ENCODE data around the gene TRIM13. TPM values are rescaled to one million over a fixed set of nuclear protein-coding genes. Genes with fewer than 3 reads are reported as not detected.
A peak's percentile ranks its signal among the peaks of the same experiment; 100 is the strongest.
"Not testable (repeated sequence)": the region's sequence is repeated elsewhere in the genome, so short reads cannot be mapped to it uniquely, and the experiment has no call there.

Gene TRIM13, protein sequence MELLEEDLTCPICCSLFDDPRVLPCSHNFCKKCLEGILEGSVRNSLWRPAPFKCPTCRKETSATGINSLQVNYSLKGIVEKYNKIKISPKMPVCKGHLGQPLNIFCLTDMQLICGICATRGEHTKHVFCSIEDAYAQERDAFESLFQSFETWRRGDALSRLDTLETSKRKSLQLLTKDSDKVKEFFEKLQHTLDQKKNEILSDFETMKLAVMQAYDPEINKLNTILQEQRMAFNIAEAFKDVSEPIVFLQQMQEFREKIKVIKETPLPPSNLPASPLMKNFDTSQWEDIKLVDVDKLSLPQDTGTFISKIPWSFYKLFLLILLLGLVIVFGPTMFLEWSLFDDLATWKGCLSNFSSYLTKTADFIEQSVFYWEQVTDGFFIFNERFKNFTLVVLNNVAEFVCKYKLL
- 28.4 TPM for total RNA-seq
- 40.2 TPM for polyA plus RNA-seq
- long read RNA-seq, donor 1, full-length matches to known transcripts: 2 of 7 reads
- long read RNA-seq, donor 1, partial matches to known transcripts: 5 of 7 reads
- long read RNA-seq, donor 1, other reads (novel, unspliced or antisense): 0 of 7 reads
- long read RNA-seq, donor 2: 0 reads
- long read RNA-seq, donor 3, full-length matches to known transcripts: 20 of 51 reads
- long read RNA-seq, donor 3, partial matches to known transcripts: 31 of 51 reads
- long read RNA-seq, donor 3, other reads (novel, unspliced or antisense): 0 of 51 reads
- long read RNA-seq, donor 4, partial matches to known transcripts: 21 of 26 reads
- long read RNA-seq, donor 4, other reads (novel, unspliced or antisense): 0 of 26 reads
- long read RNA-seq, donor 5, full-length matches to known transcripts: 30 of 76 reads
- long read RNA-seq, donor 5, partial matches to known transcripts: 46 of 76 reads
- long read RNA-seq, donor 5, other reads (novel, unspliced or antisense): 0 of 76 reads
- long read RNA-seq, donor 6, full-length matches to known transcripts: 8 of 8 reads
- long read RNA-seq, donor 6, partial matches to known transcripts: 0 of 8 reads
- long read RNA-seq, donor 6, other reads (novel, unspliced or antisense): 0 of 8 reads
- long read RNA-seq, donor 7, transcript TRIM13-204 (3 exons, 2,607 nt): minor isoform, 7 of 80 reads
- long read RNA-seq, donor 7, transcript TRIM13-206 (3 exons, 1,489 nt): major isoform, 9 of 80 reads
- long read RNA-seq, donor 7, partial matches to known transcripts: 64 of 80 reads
- long read RNA-seq, donor 7, other reads (novel, unspliced or antisense): 0 of 80 reads
- long read RNA-seq, donor 8, full-length matches to known transcripts: 4 of 4 reads
- long read RNA-seq, donor 8, partial matches to known transcripts: 0 of 4 reads
- long read RNA-seq, donor 8, other reads (novel, unspliced or antisense): 0 of 4 reads
- long read RNA-seq, donor 9, full-length matches to known transcripts: 12 of 12 reads
- long read RNA-seq, donor 9, partial matches to known transcripts: 0 of 12 reads
- long read RNA-seq, donor 9, other reads (novel, unspliced or antisense): 0 of 12 reads
- long read RNA-seq, donor 10, full-length matches to known transcripts: 11 of 11 reads
- long read RNA-seq, donor 10, partial matches to known transcripts: 0 of 11 reads
- long read RNA-seq, donor 10, other reads (novel, unspliced or antisense): 0 of 11 reads

DNA sequence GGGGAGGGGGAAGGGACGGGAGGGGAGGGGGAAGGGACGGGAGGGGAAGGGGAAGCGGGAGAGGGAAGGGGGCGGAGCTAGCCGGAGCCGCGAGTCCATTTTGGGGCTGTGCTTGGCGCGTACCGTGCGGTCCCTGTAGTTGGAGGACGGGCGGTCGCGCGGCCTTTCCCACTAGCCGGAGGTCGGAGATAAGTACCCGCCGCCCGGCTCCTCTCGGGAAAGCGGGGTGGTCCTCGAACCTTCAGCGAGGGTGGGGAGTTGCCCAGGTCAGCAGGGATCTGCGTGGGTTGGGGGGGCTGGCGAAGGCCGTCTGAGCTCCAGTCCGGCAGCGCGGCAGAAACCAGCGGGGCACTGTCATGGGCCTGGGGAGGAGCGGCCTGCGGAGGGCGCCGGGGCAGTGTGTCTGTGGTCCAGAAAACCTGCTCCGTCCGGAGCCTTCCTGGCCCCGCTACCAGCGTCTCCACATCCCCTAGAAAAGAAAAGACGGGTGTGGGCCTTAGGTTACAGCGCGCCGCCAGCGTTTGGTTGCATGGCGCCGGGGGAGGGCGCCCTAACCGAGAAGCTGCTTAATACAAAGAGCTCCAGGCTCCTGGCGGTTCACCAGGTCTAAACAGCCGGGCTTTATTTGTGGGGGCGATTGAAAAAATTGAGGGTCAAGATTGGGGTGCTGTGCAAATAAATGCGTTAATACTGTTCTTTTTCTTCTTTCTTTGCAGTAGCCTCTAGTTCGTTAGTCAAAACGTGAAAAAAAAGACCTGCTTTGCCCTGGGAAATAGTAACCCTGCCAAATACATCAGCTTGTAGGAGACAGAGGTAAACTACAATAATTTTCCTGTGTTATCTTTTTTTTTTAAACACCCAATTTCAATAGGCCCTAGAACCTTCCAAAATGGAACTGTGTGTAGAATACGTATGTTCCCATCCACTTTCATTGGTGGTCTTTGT is at the start of gene TRIM13:
TRIM13 (plus strand) TSS at position 92 of the 945 bp plus-strand sequence. CDS start 14,899 bp downstream, outside the sequence.
- under 1% methylated on average over 55 of the region's 56 CpGs for WGBS
- DNase-seq (ENCODE audit: low read depth in 6 of 9, low spot score in 9 of 9): peak; percentile 77 to 96 (median 89)
- peak within 1 kb of the TSS; percentile 98 to 99 for H3K27ac ChIP-seq (ENCODE audit: low read depth in 1 of 2, low read length in 1 of 2)
- H3K27me3 ChIP-seq (ENCODE audit: control insufficient read depth in 2 of 2, insufficient read depth in 1 of 2, low read length in 1 of 2): no peaks in the 10 kb centered on the region
- peaks cover 6 to 39% of the 10 kb centered on the region in 2 donors for H3K36me3 ChIP-seq (ENCODE audit: control insufficient read depth in 2 of 2, insufficient read depth in 2 of 2, low read length in 1 of 2)
- H3K9me3 ChIP-seq (ENCODE audit: control insufficient read depth in 2 of 2, insufficient read depth in 1 of 2, low read length in 1 of 2): no peaks in the 10 kb centered on the region
- H3K4me1 ChIP-seq (ENCODE audit: control insufficient read depth in 2 of 2, insufficient read depth in 2 of 2, low read length in 2 of 2): peaks cover 20 to 23% of the 10 kb centered on the region in 2 donors
- peak within 1 kb of the TSS; percentile 68 to 98 for H3K4me3 ChIP-seq (ENCODE audit: low read length in 2 of 2)

DNA sequence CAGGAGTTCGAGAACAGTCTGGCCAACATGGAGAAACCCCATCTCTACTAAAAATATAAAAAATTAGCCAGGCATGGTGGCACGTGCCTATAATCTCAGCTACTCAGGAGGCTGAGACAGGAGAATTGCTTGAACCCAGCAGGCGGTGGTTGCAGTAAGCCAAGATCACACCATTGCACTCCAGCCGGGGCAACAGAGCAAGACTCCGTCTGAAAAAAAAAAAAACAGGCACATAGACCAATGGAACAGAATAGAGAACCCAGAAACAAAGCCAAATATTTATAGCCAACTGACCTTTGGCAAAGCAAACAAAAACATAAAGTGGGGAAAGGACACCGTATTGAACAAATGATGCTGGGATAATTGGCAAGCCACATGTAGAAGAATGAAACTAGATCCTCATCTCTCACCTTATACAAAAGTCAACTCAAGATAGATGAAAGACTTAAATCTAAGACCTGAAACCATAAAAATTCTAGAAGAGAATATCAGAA is 48.0 kb upstream of the TRIM13 start:
- 97% methylated on average over 6 of the region's 6 CpGs for WGBS
- H3K4me3 ChIP-seq (ENCODE audit: low read length in 2 of 2): not testable (repeated sequence)

DNA sequence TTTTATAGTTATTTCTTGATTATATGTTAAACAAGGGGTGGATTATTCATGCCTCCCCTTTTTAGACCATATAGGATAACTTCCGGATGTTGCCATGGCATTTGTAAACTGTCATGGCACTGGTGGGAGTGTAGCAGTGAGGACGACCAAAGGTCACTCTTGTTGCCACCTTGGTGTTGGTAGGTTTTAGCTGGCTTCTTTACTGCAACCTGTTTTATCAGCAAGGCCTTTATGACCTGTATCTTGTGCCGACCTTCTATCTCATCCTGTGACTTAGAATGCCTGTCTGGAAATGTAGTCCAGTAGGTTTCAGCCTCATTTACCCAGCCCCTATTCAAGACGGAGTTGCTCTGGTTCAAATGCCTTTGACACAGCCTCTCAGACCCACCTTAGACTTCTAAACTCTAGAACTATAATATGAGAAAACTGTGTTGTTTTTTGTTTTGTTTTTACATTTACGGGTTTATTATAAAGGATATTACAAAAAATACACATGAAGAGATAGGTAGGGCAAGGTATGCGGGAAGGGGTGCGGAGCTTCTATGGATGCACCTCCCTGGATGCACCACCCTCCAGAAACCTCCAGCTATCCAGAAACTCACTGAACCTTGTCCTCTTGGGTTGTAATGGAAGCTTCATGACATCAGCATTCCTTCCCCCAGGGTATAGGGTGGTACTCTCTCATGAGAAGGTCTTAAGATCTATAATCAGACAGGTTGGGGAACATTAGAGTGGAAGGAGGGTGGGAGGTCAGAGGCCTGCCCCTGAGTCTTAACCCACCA is 44.9 kb upstream of the TRIM13 start:
- no peak for DNase-seq (ENCODE audit: low read depth in 6 of 9, low spot score in 9 of 9)
- H3K4me3 ChIP-seq (ENCODE audit: low read length in 2 of 2): no peak overlapping the region
- no peaks in the 10 kb centered on the region for H3K27me3 ChIP-seq (ENCODE audit: control insufficient read depth in 2 of 2, insufficient read depth in 1 of 2, low read length in 1 of 2)
- no peaks in the 10 kb centered on the region for H3K4me1 ChIP-seq (ENCODE audit: control insufficient read depth in 2 of 2, insufficient read depth in 2 of 2, low read length in 2 of 2)
- WGBS: 96% methylated on average over 7 of the region's 7 CpGs
- no peaks in the 10 kb centered on the region for H3K36me3 ChIP-seq (ENCODE audit: control insufficient read depth in 2 of 2, insufficient read depth in 2 of 2, low read length in 1 of 2)
- H3K27ac ChIP-seq (ENCODE audit: low read depth in 1 of 2, low read length in 1 of 2): no peak overlapping the region
- H3K9me3 ChIP-seq (ENCODE audit: control insufficient read depth in 2 of 2, insufficient read depth in 1 of 2, low read length in 1 of 2): no peaks in the 10 kb centered on the region

More for the DNA sequence above, 48.0 kb upstream of the TRIM13 start:
- H3K27ac ChIP-seq (ENCODE audit: low read depth in 1 of 2, low read length in 1 of 2); H3K36me3 ChIP-seq (ENCODE audit: control insufficient read depth in 2 of 2, insufficient read depth in 2 of 2, low read length in 1 of 2); DNase-seq (ENCODE audit: low read depth in 6 of 9, low spot score in 9 of 9); H3K27me3 ChIP-seq (ENCODE audit: control insufficient read depth in 2 of 2, insufficient read depth in 1 of 2, low read length in 1 of 2); H3K9me3 ChIP-seq (ENCODE audit: control insufficient read depth in 2 of 2, insufficient read depth in 1 of 2, low read length in 1 of 2); H3K4me1 ChIP-seq (ENCODE audit: control insufficient read depth in 2 of 2, insufficient read depth in 2 of 2, low read length in 2 of 2): not testable (repeated sequence)

DNA sequence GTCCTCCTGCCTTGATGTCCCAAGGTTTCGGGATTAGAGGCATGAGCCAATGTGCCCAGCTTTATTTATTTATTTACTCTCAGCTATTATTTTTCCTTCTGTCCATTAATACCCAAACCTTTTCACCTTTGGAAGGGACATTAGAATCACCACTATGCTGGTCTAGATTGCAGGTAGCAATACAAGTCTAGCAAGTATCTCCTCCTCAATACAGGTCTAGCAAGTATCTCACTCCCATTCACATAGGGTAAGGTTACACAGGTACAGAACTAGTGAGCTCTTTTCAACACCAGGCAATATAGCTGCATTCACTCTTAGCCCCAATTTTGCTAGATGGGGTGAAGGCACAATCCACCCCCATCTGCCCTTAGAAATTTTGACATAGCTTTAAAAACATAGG is 43.3 kb upstream of the TRIM13 start:
- H3K4me3 ChIP-seq (ENCODE audit: low read length in 2 of 2): no peak overlapping the region
- no peak for DNase-seq (ENCODE audit: low read depth in 6 of 9, low spot score in 9 of 9)
- no peaks in the 10 kb centered on the region for H3K9me3 ChIP-seq (ENCODE audit: control insufficient read depth in 2 of 2, insufficient read depth in 1 of 2, low read length in 1 of 2)
- H3K36me3 ChIP-seq (ENCODE audit: control insufficient read depth in 2 of 2, insufficient read depth in 2 of 2, low read length in 1 of 2): peaks cover 0 to 3% of the 10 kb centered on the region in 2 donors
- no peak overlapping the region for H3K27ac ChIP-seq (ENCODE audit: low read depth in 1 of 2, low read length in 1 of 2)
- no peaks in the 10 kb centered on the region for H3K4me1 ChIP-seq (ENCODE audit: control insufficient read depth in 2 of 2, insufficient read depth in 2 of 2, low read length in 2 of 2)
- H3K27me3 ChIP-seq (ENCODE audit: control insufficient read depth in 2 of 2, insufficient read depth in 1 of 2, low read length in 1 of 2): no peaks in the 10 kb centered on the region
- 92% methylated on average over 1 of the region's 1 CpG for WGBS

DNA sequence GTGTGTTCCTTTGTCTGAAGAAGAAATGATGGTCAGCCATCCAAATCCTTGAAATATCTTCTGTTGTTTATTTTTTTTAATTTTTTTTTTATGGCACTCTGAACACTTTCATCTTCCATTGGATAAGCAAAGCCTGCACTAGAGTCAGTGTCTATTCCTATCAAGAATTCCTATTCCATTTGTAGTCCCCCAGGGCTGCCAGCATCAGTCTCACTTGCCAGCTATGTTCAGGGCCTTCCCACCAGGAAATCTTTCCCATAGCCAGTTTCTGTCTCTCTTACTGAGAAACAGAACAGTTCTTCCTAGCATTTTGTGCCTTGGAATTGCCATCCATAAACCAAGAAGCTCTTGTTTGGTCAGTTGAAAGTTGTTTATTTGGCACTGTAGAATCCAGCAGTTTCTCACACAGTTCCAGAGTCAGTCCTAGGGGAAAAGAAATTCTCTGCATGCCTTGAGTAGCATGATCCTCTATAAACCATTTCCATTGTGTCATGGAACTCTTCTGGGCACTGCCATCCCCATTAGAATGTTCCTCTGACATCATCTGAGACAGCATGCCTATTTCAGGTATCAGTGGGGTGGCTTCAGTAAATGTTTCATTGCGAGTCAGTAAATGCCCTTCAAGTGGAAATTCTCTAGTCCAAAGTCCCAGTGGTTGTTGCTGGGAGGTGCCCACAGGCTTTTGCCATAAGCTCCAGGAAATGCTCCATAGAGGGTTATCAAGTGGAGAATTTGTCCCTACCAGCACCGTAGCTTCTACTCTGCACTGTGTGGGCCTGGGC is 42.0 kb upstream of the TRIM13 start:
- H3K4me1 ChIP-seq (ENCODE audit: control insufficient read depth in 2 of 2, insufficient read depth in 2 of 2, low read length in 2 of 2): no peaks in the 10 kb centered on the region
- H3K27me3 ChIP-seq (ENCODE audit: control insufficient read depth in 2 of 2, insufficient read depth in 1 of 2, low read length in 1 of 2): no peaks in the 10 kb centered on the region
- no peak overlapping the region for H3K27ac ChIP-seq (ENCODE audit: low read depth in 1 of 2, low read length in 1 of 2)
- no peak overlapping the region for H3K4me3 ChIP-seq (ENCODE audit: low read length in 2 of 2)
- H3K36me3 ChIP-seq (ENCODE audit: control insufficient read depth in 2 of 2, insufficient read depth in 2 of 2, low read length in 1 of 2): peaks cover 0 to 3% of the 10 kb centered on the region in 2 donors
- DNase-seq (ENCODE audit: low read depth in 6 of 9, low spot score in 9 of 9): no peak
- 97% methylated on average over 2 of the region's 2 CpGs for WGBS
- H3K9me3 ChIP-seq (ENCODE audit: control insufficient read depth in 2 of 2, insufficient read depth in 1 of 2, low read length in 1 of 2): peaks cover 0 to under 1% of the 10 kb centered on the region in 2 donors

DNA sequence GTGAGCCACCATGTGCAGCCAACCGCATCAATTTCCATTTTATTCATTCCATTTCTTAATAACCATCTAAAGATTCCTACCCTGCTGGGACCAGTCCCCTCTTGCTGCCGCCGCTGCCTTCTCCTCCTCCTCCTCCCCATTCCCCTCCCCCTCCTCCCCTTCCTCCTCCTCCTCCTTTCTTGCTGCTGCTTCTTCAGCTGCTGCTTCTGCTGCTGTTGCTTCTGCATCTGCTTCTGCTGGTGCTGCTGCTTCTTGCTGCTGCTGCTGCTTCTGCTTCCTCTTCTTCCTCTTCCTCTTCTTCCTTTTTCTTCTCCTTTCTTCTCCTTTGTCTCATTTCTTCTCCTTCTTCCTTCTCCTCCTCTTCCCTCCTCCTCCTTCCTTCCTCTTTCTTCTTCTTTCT is 40.7 kb upstream of the TRIM13 start:
- 94% methylated on average over 3 of the region's 3 CpGs for WGBS
- no peak for DNase-seq (ENCODE audit: low read depth in 6 of 9, low spot score in 9 of 9)
- H3K27me3 ChIP-seq (ENCODE audit: control insufficient read depth in 2 of 2, insufficient read depth in 1 of 2, low read length in 1 of 2): no peaks in the 10 kb centered on the region
- H3K9me3 ChIP-seq (ENCODE audit: control insufficient read depth in 2 of 2, insufficient read depth in 1 of 2, low read length in 1 of 2): peaks cover 0 to 3% of the 10 kb centered on the region in 2 donors
- H3K27ac ChIP-seq (ENCODE audit: low read depth in 1 of 2, low read length in 1 of 2): no peak overlapping the region
- no peak overlapping the region for H3K4me3 ChIP-seq (ENCODE audit: low read length in 2 of 2)
- H3K36me3 ChIP-seq (ENCODE audit: control insufficient read depth in 2 of 2, insufficient read depth in 2 of 2, low read length in 1 of 2): peaks cover 0 to 3% of the 10 kb centered on the region in 2 donors
- H3K4me1 ChIP-seq (ENCODE audit: control insufficient read depth in 2 of 2, insufficient read depth in 2 of 2, low read length in 2 of 2): no peaks in the 10 kb centered on the region

DNA sequence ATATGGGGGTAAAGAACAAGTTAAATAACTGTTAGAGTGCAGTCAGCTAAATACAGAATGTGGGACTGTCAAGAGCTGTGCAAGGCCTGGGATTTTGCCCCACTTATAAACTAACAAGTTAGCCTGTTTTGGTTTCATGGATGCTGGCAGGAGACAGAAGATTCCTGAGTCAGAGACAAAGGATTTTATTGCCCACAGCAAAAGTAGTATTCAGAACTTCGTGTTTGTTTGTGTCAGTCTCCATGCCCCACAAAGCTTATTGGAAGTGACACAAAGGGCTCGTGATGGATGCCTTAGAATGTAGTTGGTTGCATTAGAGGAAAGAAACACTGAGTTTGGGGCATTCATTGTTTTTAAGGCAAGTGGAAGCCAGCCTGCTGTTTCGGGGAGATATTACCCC is 38.5 kb upstream of the TRIM13 start:
- no peak for DNase-seq (ENCODE audit: low read depth in 6 of 9, low spot score in 9 of 9)
- peaks cover 0 to 3% of the 10 kb centered on the region in 2 donors for H3K9me3 ChIP-seq (ENCODE audit: control insufficient read depth in 2 of 2, insufficient read depth in 1 of 2, low read length in 1 of 2)
- H3K4me1 ChIP-seq (ENCODE audit: control insufficient read depth in 2 of 2, insufficient read depth in 2 of 2, low read length in 2 of 2): no peaks in the 10 kb centered on the region
- no peak overlapping the region for H3K27ac ChIP-seq (ENCODE audit: low read depth in 1 of 2, low read length in 1 of 2)
- H3K36me3 ChIP-seq (ENCODE audit: control insufficient read depth in 2 of 2, insufficient read depth in 2 of 2, low read length in 1 of 2): peaks cover 0 to 5% of the 10 kb centered on the region in 2 donors
- 97% methylated on average over 3 of the region's 3 CpGs for WGBS
- no peaks in the 10 kb centered on the region for H3K27me3 ChIP-seq (ENCODE audit: control insufficient read depth in 2 of 2, insufficient read depth in 1 of 2, low read length in 1 of 2)
- H3K4me3 ChIP-seq (ENCODE audit: low read length in 2 of 2): no peak overlapping the region

Measured in thymus (tissue), 14 donors.